ENCODE measurements around the gene TSEN2. TPM values are rescaled to one million over a fixed set of nuclear protein-coding genes. Genes with fewer than 3 reads are reported as not detected.
"Not testable (repeated sequence)": the region's sequence is repeated elsewhere in the genome, so short reads cannot be mapped to it uniquely, and the experiment has no call there.

Gene TSEN2
- total and polyA plus RNA-seq, 7 donors, result 12.5 to 30.9 (median 15.0) TPM

GRCh38 chr3:12465836-12466225 is 18.4 kb upstream of the TSEN2 start:
- no peak for TF ChIP-seq CTCF (IDR thresholded peaks at IDR 0.05)
- DNase-seq (peak in 1 of 2 donors; percentile 1), ATAC-seq (no peak)
- Histone ChIP-seq H3K36me3 (ENCODE audit: insufficient read depth in 1 of 2, low read depth in 1 of 2) (no peaks in the 10 kb centered on the region), H3K4me3 (no peak overlapping the region), H3K9me3 (no peaks in the 10 kb centered on the region), H3K27me3 (ENCODE audit: insufficient read depth in 3 of 3, low read length in 2 of 3) (no peaks in the 10 kb centered on the region), H3K4me1 (no peaks in the 10 kb centered on the region), H3K27ac (no peak overlapping the region)
- intact Hi-C loops (cut with DNase I), result loop anchor here in 1 of 2 donors (5.0 kb wide), 1 partner anchor 49 kb away; no protein-coding TSS in a partner anchor
- 26 to 33% (median 27%) methylated on average over 4 of the region's 4 CpGs for WGBS, 3 donors

- Histone ChIP-seq H3K4me1 (no peaks in the 10 kb centered on the region), H3K4me3 (no peak overlapping the region), H3K9me3 (no peaks in the 10 kb centered on the region), H3K36me3 (ENCODE audit: insufficient read depth in 1 of 2, low read depth in 1 of 2) (no peaks in the 10 kb centered on the region), H3K27ac (no peak overlapping the region), H3K27me3 (ENCODE audit: insufficient read depth in 3 of 3, low read length in 2 of 3) (no peaks in the 10 kb centered on the region)
- ATAC-seq, result no peak
- intact Hi-C loops (cut with DNase I), result loop anchor here in 1 of 2 donors (5.0 kb wide), 1 partner anchor 50 kb away; no protein-coding TSS in a partner anchor
- TF ChIP-seq CTCF (IDR thresholded peaks at IDR 0.05), result no peak
- WGBS, 3 donors, result 84 to 92% (median 91%) methylated on average over 2 of the region's 2 CpGs
- no peak for DNase-seq
Observed at GRCh38 chr3:12467746-12468145, 16.5 kb upstream of the TSEN2 start.

GRCh38 chr3:12468276-12468675 is 16.0 kb upstream of the TSEN2 start:
- Histone ChIP-seq H3K9me3 (no peaks in the 10 kb centered on the region), H3K4me3 (no peak overlapping the region), H3K27me3 (ENCODE audit: insufficient read depth in 3 of 3, low read length in 2 of 3) (no peaks in the 10 kb centered on the region), H3K27ac (no peak overlapping the region), H3K4me1 (no peaks in the 10 kb centered on the region), H3K36me3 (ENCODE audit: insufficient read depth in 1 of 2, low read depth in 1 of 2) (no peaks in the 10 kb centered on the region)
- DNase-seq (no peak), ATAC-seq (no peak)
- WGBS, 3 donors, result 91 to 97% (median 93%) methylated on average over 6 of the region's 6 CpGs
- intact Hi-C loops (cut with DNase I), result loop anchor here in 1 of 2 donors (5.0 kb wide), 1 partner anchor 51 kb away; no protein-coding TSS in a partner anchor
- no peak for TF ChIP-seq CTCF (IDR thresholded peaks at IDR 0.05)

GRCh38 chr3:12468757-12469156 is 15.5 kb upstream of the TSEN2 start:
- Histone ChIP-seq H3K36me3 (ENCODE audit: insufficient read depth in 1 of 2, low read depth in 1 of 2) (no peaks in the 10 kb centered on the region), H3K27me3 (ENCODE audit: insufficient read depth in 3 of 3, low read length in 2 of 3) (no peaks in the 10 kb centered on the region), H3K4me1 (no peaks in the 10 kb centered on the region), H3K9me3 (no peaks in the 10 kb centered on the region), H3K4me3 (no peak overlapping the region), H3K27ac (no peak overlapping the region)
- DNase-seq (no peak), ATAC-seq (no peak)
- intact Hi-C loops (cut with DNase I), result loop anchor here in 1 of 2 donors (5.0 kb wide), 1 partner anchor 51 kb away; no protein-coding TSS in a partner anchor
- no peak for TF ChIP-seq CTCF (IDR thresholded peaks at IDR 0.05)
- WGBS, 3 donors, result 48 to 53% (median 52%) methylated on average over 2 of the region's 2 CpGs

GRCh38 chr3:12469222-12469621 is 15.1 kb upstream of the TSEN2 start:
- H3K4me3 ChIP-seq; H3K27ac ChIP-seq; H3K9me3 ChIP-seq; DNase-seq; H3K36me3 ChIP-seq (ENCODE audit: insufficient read depth in 1 of 2, low read depth in 1 of 2); H3K4me1 ChIP-seq; H3K27me3 ChIP-seq (ENCODE audit: insufficient read depth in 3 of 3, low read length in 2 of 3); ATAC-seq: not testable (repeated sequence)
- 61 to 91% (median 81%) methylated on average over 7 of the region's 7 CpGs for WGBS, 3 donors
- intact Hi-C loops (cut with DNase I), result loop anchor here in 1 of 2 donors (5.0 kb wide), 1 partner anchor 52 kb away; no protein-coding TSS in a partner anchor
